CD4-positive, alpha-beta memory T cell (primary cell): ENCODE data around the gene RAB22A. TPM values are rescaled to one million over a fixed set of nuclear protein-coding genes. Genes with fewer than 3 reads are reported as not detected.
"Not testable (repeated sequence)": the region's sequence is repeated elsewhere in the genome, so short reads cannot be mapped to it uniquely, and the experiment has no call there.

Source experiments
- CTCF ChIA-PET: fragments of 350-600 bp; sonication (Branson Sonifier 250); formaldehyde crosslinking; loops from one replicate; lab custom pipeline; 2021; ENCODE audit warnings: inconsistent platforms; ENCODE audit not compliant: partially characterized antibody; lab: Charles Lee
- POLR2A ChIA-PET: fragments of 350-600 bp; sonication (Branson Sonifier 250); formaldehyde crosslinking; loops from one replicate; lab custom pipeline; 2021; ENCODE audit not compliant: partially characterized antibody; lab: Charles Lee
- DNase-seq, 5 donors: peaks; one replicate each; pipeline versions ENCODE4 v3.0.0 to v3.0.0-alpha.2; 2020 to 2022; ENCODE audit warnings: mixed read lengths in 1 of 5
- H3K27ac ChIP-seq: one replicate; pipeline ENCODE4 v1.7.0; 2013; ENCODE audit warnings: low read depth, low read length
- H3K27me3 ChIP-seq: 2 replicates; pipeline ENCODE4 v1.7.0; 2013; ENCODE audit warnings: mild to moderate bottlenecking, low read length, moderate library complexity; ENCODE audit not compliant: insufficient read depth
- H3K36me3 ChIP-seq: 2 replicates; pipeline ENCODE4 v1.7.0; 2013; ENCODE audit warnings: mild to moderate bottlenecking, low read length, moderate library complexity; ENCODE audit not compliant: insufficient read depth
- H3K4me1 ChIP-seq: 2 replicates; pipeline ENCODE4 v1.7.0; 2013; ENCODE audit warnings: mild to moderate bottlenecking, low read length, moderate library complexity; ENCODE audit not compliant: insufficient read depth
- H3K4me3 ChIP-seq, 2 donors: one replicate each; pipeline ENCODE4 v1.7.0; 2013; ENCODE audit warnings: low read length in 2 of 2, mild to moderate bottlenecking in 1 of 2
- H3K9me3 ChIP-seq, 2 donors: one replicate each; pipeline ENCODE4 v1.7.0; 2013; ENCODE audit warnings: low read length in 2 of 2, control low read depth in 1 of 2; ENCODE audit not compliant: control insufficient read depth in 1 of 2
- H3K27ac Mint-ChIP-seq, 7 donors: one replicate each; pipeline ENCODE4 v1.8.0; 2020 to 2021; ENCODE audit warnings: mixed read lengths in 7 of 7, mild to moderate bottlenecking in 6 of 7, inconsistent platforms in 3 of 7, moderate library complexity in 3 of 7
- H3K27me3 Mint-ChIP-seq, 2 donors: one replicate each; pipeline ENCODE4 v1.8.0; 2020 to 2021; ENCODE audit warnings: mixed read lengths in 2 of 2
- H3K36me3 Mint-ChIP-seq, 2 donors: one replicate each; pipeline ENCODE4 v1.8.0; 2020 to 2021; ENCODE audit warnings: mixed read lengths in 2 of 2, inconsistent platforms in 1 of 2, mild to moderate bottlenecking in 1 of 2
- H3K4me1 Mint-ChIP-seq, 4 donors: one replicate each; pipeline ENCODE4 v1.8.0; 2020 to 2021; ENCODE audit warnings: mixed read lengths in 4 of 4, mild to moderate bottlenecking in 1 of 4
- H3K4me3 Mint-ChIP-seq, 8 donors: one replicate each; pipeline ENCODE4 v1.8.0; 2020 to 2021; ENCODE audit warnings: mixed read lengths in 8 of 8, mild to moderate bottlenecking in 7 of 8, moderate library complexity in 6 of 8, inconsistent platforms in 3 of 8
- H3K9me3 Mint-ChIP-seq, 8 donors: one replicate each; pipeline ENCODE4 v1.8.0; 2020 to 2021; ENCODE audit warnings: mixed read lengths in 8 of 8, mild to moderate bottlenecking in 5 of 8, inconsistent platforms in 3 of 8, moderate library complexity in 1 of 8
- intact Hi-C: fragments of 100-400 bp; cut with micrococcal nuclease; formaldehyde crosslinking; loops from one replicate; pipeline ENCODE4 v1.15.1; 2023
- polyA plus RNA-seq, 2 donors: library from polyadenylated mRNA; unstranded; fragments of 300-500 nt; fragmentation: Illumina TruSeq; gene quantifications; one replicate each; pipeline ENCODE4 v1.2.3, GENCODE V29; 2021
- total RNA-seq, 2 experiments: library from RNA; stranded (reverse); gene quantifications; one replicate each; pipeline ENCODE4 v1.2.3, GENCODE V29; 2021

Gene RAB22A
- total and polyA plus RNA-seq, 4 experiments from 2014 or later: 11.0 to 23.6 (median 20.4) TPM

DNA sequence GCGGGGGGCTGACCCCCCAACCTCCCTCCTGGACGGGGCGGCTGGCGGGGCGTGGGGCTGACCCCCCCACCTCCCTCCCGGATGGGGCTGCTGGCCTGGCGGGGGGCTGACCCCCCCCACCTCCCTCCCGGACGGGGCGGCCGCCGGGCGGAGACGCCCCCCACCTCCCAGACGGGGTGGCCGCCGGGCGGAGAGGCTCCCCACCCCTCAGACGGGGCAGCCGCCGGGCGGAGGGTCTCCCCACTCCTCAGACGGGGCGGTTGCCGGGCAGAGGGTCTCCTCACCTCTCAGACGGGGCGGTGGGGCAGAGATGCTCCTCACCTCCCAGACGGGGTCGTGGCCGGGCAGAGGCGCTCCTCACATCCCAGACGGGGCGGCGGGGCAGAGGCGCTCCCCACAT, 104.7 kb downstream of the RAB22A start:
- H3K27me3 ChIP-seq, H3K27ac ChIP-seq, CTCF ChIA-PET, H3K4me3 Mint-ChIP-seq, intact Hi-C loops, H3K9me3 ChIP-seq, H3K36me3 ChIP-seq, DNase-seq, H3K9me3 Mint-ChIP-seq, H3K4me3 ChIP-seq, POLR2A ChIA-PET, H3K27me3 Mint-ChIP-seq, H3K27ac Mint-ChIP-seq: not testable (repeated sequence)
- Mint-ChIP-seq H3K36me3 (peaks cover 15 to 26% of the 10 kb centered on the region in 2 donors), H3K4me1 (peaks cover 30 to 64% (median 44%) of the 10 kb centered on the region in 4 donors)
- peaks cover 43% of the 10 kb centered on the region for H3K4me1 ChIP-seq

DNA sequence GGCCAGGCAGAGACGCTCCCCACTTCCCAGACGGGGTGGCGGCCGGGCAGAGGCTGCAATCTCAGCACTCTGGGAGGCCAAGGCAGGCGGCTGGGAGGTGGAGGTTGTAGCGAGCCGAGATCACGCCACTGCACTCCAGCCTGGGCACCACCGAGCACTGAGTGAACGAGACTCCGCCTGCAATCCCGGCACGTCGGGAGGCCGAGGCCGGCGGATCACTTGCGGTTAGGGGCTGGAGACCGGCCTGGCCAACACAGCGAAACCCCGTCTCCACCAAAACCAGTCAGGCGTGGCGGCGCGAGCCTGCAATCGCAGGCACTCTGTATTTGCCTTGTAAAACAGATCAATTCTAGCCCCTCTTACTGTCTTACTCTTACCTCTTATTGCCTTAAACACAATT, 105.3 kb downstream of the RAB22A start:
- POLR2A ChIA-PET, H3K9me3 ChIP-seq, H3K27ac ChIP-seq, H3K36me3 ChIP-seq, H3K9me3 Mint-ChIP-seq, CTCF ChIA-PET, H3K27me3 Mint-ChIP-seq, H3K4me3 ChIP-seq, DNase-seq, intact Hi-C loops, H3K27me3 ChIP-seq: not testable (repeated sequence)
- Mint-ChIP-seq H3K27ac (peak overlapping the region in 5 of 7 donors; percentile 49 to 78 (median 52)), H3K4me1 (peaks cover 25 to 63% (median 47%) of the 10 kb centered on the region in 4 donors), H3K4me3 (peak overlapping the region in 1 of 8 donors; percentile 65), H3K36me3 (peaks cover 21 to 32% of the 10 kb centered on the region in 2 donors)
- peaks cover 37% of the 10 kb centered on the region for H3K4me1 ChIP-seq

DNA sequence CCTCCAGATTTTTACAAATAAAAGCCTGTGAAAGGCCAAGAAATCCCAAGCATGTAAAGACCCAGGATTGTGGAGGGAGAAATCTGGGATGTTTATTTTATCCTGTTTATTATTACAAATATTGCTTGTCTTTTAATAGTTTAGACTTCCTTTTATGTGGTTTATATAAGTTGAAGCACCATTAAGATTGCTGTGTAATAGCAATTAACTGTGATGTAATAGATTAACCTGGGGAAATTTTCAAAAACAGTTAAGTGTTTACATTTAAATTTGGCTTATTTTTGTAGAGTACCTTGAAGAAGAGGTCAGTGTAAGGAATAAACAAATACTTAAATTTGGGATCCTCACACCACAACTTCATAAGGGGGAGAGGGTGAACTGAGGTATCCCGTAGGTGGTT, 106.5 kb downstream of the RAB22A start:
- ChIA-PET POLR2A (interaction anchor here (1.0 kb wide), 1 partner anchor 9 kb away, joined by 3 read pairs; no protein-coding TSS in a partner anchor), CTCF (no interaction called here)
- Mint-ChIP-seq H3K4me3 (peak overlapping the region in 6 of 8 donors; percentile 9 to 87 (median 43)), H3K9me3 (peaks cover 0 to 2% (median 0%) of the 10 kb centered on the region in 8 donors), H3K27me3 (no peaks in the 10 kb centered on the region), H3K36me3 (peaks cover 33 to 43% of the 10 kb centered on the region in 2 donors), H3K4me1 (peaks cover 19 to 58% (median 46%) of the 10 kb centered on the region in 4 donors), H3K27ac (peak overlapping the region in 6 of 7 donors; percentile 45 to 91 (median 82))
- Histone ChIP-seq H3K4me1 (peaks cover 29% of the 10 kb centered on the region), H3K27me3 (no peaks in the 10 kb centered on the region), H3K36me3 (no peaks in the 10 kb centered on the region), H3K4me3 (no peak overlapping the region), H3K9me3 (no peaks in the 10 kb centered on the region), H3K27ac (no peak overlapping the region)
- no peak for DNase-seq
- intact Hi-C loops: no loop called here

GRCh38 chr20:58416835-58417234, 107.3 kb downstream of the RAB22A start:
- no peaks in the 10 kb centered on the region for H3K9me3 ChIP-seq
- Mint-ChIP-seq H3K9me3 (peaks cover 0 to 2% (median 0%) of the 10 kb centered on the region in 8 donors), H3K36me3 (peaks cover 33 to 46% of the 10 kb centered on the region in 2 donors), H3K4me1 (peaks cover 19 to 57% (median 48%) of the 10 kb centered on the region in 4 donors), H3K4me3 (peak overlapping the region; percentile 9 to 87 (median 56)), H3K27ac (peak overlapping the region; percentile 45 to 91 (median 87)), H3K27me3 (no peaks in the 10 kb centered on the region)
- intact Hi-C loops: no loop called here
- ChIA-PET CTCF (no interaction called here), POLR2A (interaction anchor here (1.0 kb wide), 1 partner anchor 9 kb away, joined by 3 read pairs; no protein-coding TSS in a partner anchor)
- H3K4me3 ChIP-seq: no peak overlapping the region
- peaks cover 29% of the 10 kb centered on the region for H3K4me1 ChIP-seq
- H3K36me3 ChIP-seq: peaks cover 4% of the 10 kb centered on the region
- no peaks in the 10 kb centered on the region for H3K27me3 ChIP-seq
- peak in 4 of 5 donors; percentile 17 to 64 (median 34) for DNase-seq
- H3K27ac ChIP-seq: no peak overlapping the region

Other genes with a start within 250 kb of the RAB22A start
- not detected for gene ANKRD60, start 81.1 kb upstream of the RAB22A start, total RNA-seq
- gene ANKRD60, start 81.1 kb upstream of the RAB22A start, polyA plus RNA-seq: not detected
- 10 to 100 TPM; 37.6 to 40.1 TPM for gene VAPB, start 79.5 kb downstream of the RAB22A start, total RNA-seq
- 10 to 100 TPM; 27.6 to 28.4 TPM for gene VAPB, start 79.5 kb downstream of the RAB22A start, polyA plus RNA-seq
- gene APCDD1L, start 205.7 kb downstream of the RAB22A start, total RNA-seq: not detected
- under 1 TPM in 1 of 2 donors, not detected in 1; 0.11 TPM for gene APCDD1L, start 205.7 kb downstream of the RAB22A start, polyA plus RNA-seq